H9 (cell line): ENCODE measurements around the gene HPSE. TPM values are rescaled to one million over a fixed set of nuclear protein-coding genes. Genes with fewer than 3 reads are reported as not detected.

Experiments used
- DNase-seq: peaks from one replicate; pipeline ENCODE4 v3.0.0-alpha.2; 2017
- H2AFZ ChIP-seq: one replicate; pipeline ENCODE4 v1.6.1; 2013; ENCODE audit warnings: mild to moderate bottlenecking, low read length, control low read depth, moderate library complexity
- H2AK5ac ChIP-seq: 2 replicates; pipeline ENCODE4 v1.6.1; 2013; ENCODE audit warnings: low read length, control low read depth, mixed read lengths; ENCODE audit not compliant: insufficient read length
- H2BK120ac ChIP-seq: one replicate; pipeline ENCODE4 v1.6.1; 2013; ENCODE audit warnings: low read depth, mild to moderate bottlenecking, low read length, control low read depth, inconsistent platforms; ENCODE audit not compliant: poor library complexity, severe bottlenecking
- H2BK12ac ChIP-seq: 2 replicates; pipeline ENCODE4 v1.6.1; 2013; ENCODE audit warnings: low read length, control low read depth, mixed read lengths, low read depth; ENCODE audit not compliant: insufficient read length
- H2BK15ac ChIP-seq: 2 replicates; pipeline ENCODE4 v1.6.1; 2013; ENCODE audit warnings: low read depth, low read length, control low read depth
- H2BK20ac ChIP-seq: one replicate; pipeline ENCODE4 v1.6.1; 2013; ENCODE audit warnings: low read depth, mild to moderate bottlenecking, low read length, control low read depth, inconsistent platforms; ENCODE audit not compliant: poor library complexity, severe bottlenecking
- H2BK5ac ChIP-seq: 2 replicates; pipeline ENCODE4 v1.6.1; 2013; ENCODE audit warnings: low read length, control low read depth, mixed read lengths; ENCODE audit not compliant: insufficient read length
- H3K14ac ChIP-seq: 2 replicates; pipeline ENCODE4 v1.6.1; 2013; ENCODE audit warnings: low read length, control low read depth; ENCODE audit not compliant: insufficient read depth
- H3K18ac ChIP-seq: 2 replicates; pipeline ENCODE4 v1.6.1; 2013; ENCODE audit warnings: low read depth, mild to moderate bottlenecking, mixed read lengths, low read length, control low read depth; ENCODE audit not compliant: insufficient read length
- H3K23ac ChIP-seq: 2 replicates; pipeline ENCODE4 v1.6.1; 2013; ENCODE audit warnings: low read length, control low read depth, mixed read lengths, low read depth; ENCODE audit not compliant: insufficient read length
- H3K23me2 ChIP-seq: 2 replicates; pipeline ENCODE4 v1.6.1; 2013; ENCODE audit warnings: low read depth, mild to moderate bottlenecking, mixed read lengths, low read length, control low read depth; ENCODE audit not compliant: insufficient read length, poor library complexity, severe bottlenecking
- H3K27ac ChIP-seq: 2 replicates; pipeline ENCODE4 v1.5.1; 2013; ENCODE audit warnings: low read length, control low read depth, mixed read lengths, low read depth; ENCODE audit not compliant: insufficient read length
- H3K27me3 ChIP-seq: 2 replicates; pipeline ENCODE4 v1.6.1; 2013; ENCODE audit warnings: low read length, control low read depth, inconsistent platforms; ENCODE audit not compliant: insufficient read depth
- H3K4ac ChIP-seq: 2 replicates; pipeline ENCODE4 v1.6.1; 2013; ENCODE audit warnings: low read depth, mild to moderate bottlenecking, control low read depth, inconsistent platforms, low read length, moderate library complexity
- H3K4me1 ChIP-seq: 2 replicates; pipeline ENCODE4 v1.6.1; 2013; ENCODE audit warnings: low read length, control low read depth, inconsistent platforms; ENCODE audit not compliant: insufficient read depth
- H3K4me2 ChIP-seq: 2 replicates; pipeline ENCODE4 v1.6.1; 2013; ENCODE audit warnings: low read length, control low read depth, mixed read lengths; ENCODE audit not compliant: insufficient read length, insufficient read depth
- H3K56ac ChIP-seq: 2 replicates; pipeline ENCODE4 v1.6.1; 2013; ENCODE audit warnings: low read depth, mild to moderate bottlenecking, mixed read lengths, low read length, control low read depth; ENCODE audit not compliant: insufficient read length
- H3K79me1 ChIP-seq: 2 replicates; pipeline ENCODE4 v1.6.1; 2013; ENCODE audit warnings: low read depth, mild to moderate bottlenecking, moderate library complexity, low read length, control low read depth, inconsistent platforms; ENCODE audit not compliant: insufficient read depth, poor library complexity, severe bottlenecking
- H3K79me2 ChIP-seq: 2 replicates; pipeline ENCODE4 v1.6.1; 2013; ENCODE audit warnings: low read length, control low read depth, inconsistent platforms; ENCODE audit not compliant: insufficient read depth
- H3K9ac ChIP-seq: 2 replicates; pipeline ENCODE4 v1.6.1; 2013; ENCODE audit warnings: low read length, control low read depth, mixed read lengths; ENCODE audit not compliant: insufficient read length; ENCODE audit errors: extremely low read depth
- H3K9me3 ChIP-seq: one replicate; pipeline ENCODE4 v1.6.1; 2013; ENCODE audit warnings: low read depth, low read length, inconsistent platforms; ENCODE audit not compliant: control insufficient read depth
- H3T11ph ChIP-seq: one replicate; pipeline ENCODE4 v1.6.1; 2013; ENCODE audit warnings: mild to moderate bottlenecking, low read length, control low read depth, inconsistent platforms
- H4K20me1 ChIP-seq: one replicate; pipeline ENCODE4 v1.6.1; 2013; ENCODE audit not compliant: control insufficient read depth, insufficient read length, insufficient read depth
- H4K5ac ChIP-seq: 2 replicates; pipeline ENCODE4 v1.6.1; 2013; ENCODE audit warnings: low read depth, mild to moderate bottlenecking, mixed read lengths, low read length, control low read depth; ENCODE audit not compliant: insufficient read length
- H4K8ac ChIP-seq: replicated peaks from 2 replicates; pipeline ENCODE4 v1.6.1; 2013; ENCODE audit warnings: low read length, control low read depth, mixed read lengths, low read depth; ENCODE audit not compliant: insufficient read length
- H4K91ac ChIP-seq: 2 replicates; pipeline ENCODE4 v1.6.1; 2013; ENCODE audit warnings: low read depth, mild to moderate bottlenecking, moderate library complexity, mixed read lengths, low read length, control low read depth; ENCODE audit not compliant: insufficient read length
- H3K27ac Mint-ChIP-seq, 3 experiments: 2 replicates in 2 of 3; 3 replicates in 1 of 3; pipeline ENCODE4 v1.8.0; 2020 to 2021; ENCODE audit warnings: mixed read lengths in 3 of 3, mild to moderate bottlenecking in 1 of 3, moderate library complexity in 1 of 3
- H3K27me3 Mint-ChIP-seq: 2 replicates; pipeline ENCODE4 v1.8.0; 2021; ENCODE audit warnings: low read depth, mild to moderate bottlenecking, moderate library complexity, mixed read lengths
- H3K36me3 Mint-ChIP-seq, 3 experiments: 2 replicates in 2 of 3; 3 replicates in 1 of 3; pipeline ENCODE4 v1.8.0; 2020 to 2021; ENCODE audit warnings: low read depth in 3 of 3, mixed read lengths in 3 of 3; ENCODE audit not compliant: insufficient read depth in 1 of 3
- H3K4me1 Mint-ChIP-seq, 2 experiments: 2 replicates each; pipeline ENCODE4 v1.8.0; 2020; ENCODE audit warnings: mixed read lengths in 2 of 2
- H3K4me3 Mint-ChIP-seq, 2 experiments: 2 replicates in 1 of 2; 3 replicates in 1 of 2; pipeline ENCODE4 v1.8.0; 2020 to 2021; ENCODE audit warnings: mild to moderate bottlenecking in 2 of 2, mixed read lengths in 2 of 2, moderate library complexity in 1 of 2
- H3K9me3 Mint-ChIP-seq, 2 experiments: 2 replicates in 1 of 2; 3 replicates in 1 of 2; pipeline ENCODE4 v1.8.0; 2020; ENCODE audit warnings: mild to moderate bottlenecking in 2 of 2, mixed read lengths in 2 of 2, moderate library complexity in 1 of 2
- WGBS: extraction: QIAGEN DNeasy Blood & Tissue Kit; methylation state at CpG from one replicate; pipeline ENCODE4 v1.1.7; 2013; ENCODE audit warnings: missing lambda C conversion rate, low lambda C conversion rate, mixed read lengths; ENCODE audit not compliant: insufficient read length; ENCODE audit errors: extremely low coverage; 5-methylcytosine and 5-hydroxymethylcytosine counted together
- total RNA-seq: library from RNA; stranded (reverse); gene quantifications from 2 replicates; pipeline ENCODE4 v1.2.1, GENCODE V29; 2021
- TF ChIP-seq, protein P1 (sequence below): fragments of 200-600 bp; sonication (generic); conservative IDR thresholded peaks from 3 replicates; pipeline ENCODE4 v1.8.0; 2021; ENCODE audit warnings: antibody characterized with exemption, mild to moderate bottlenecking

The HPSE gene
- total RNA-seq, 1 experiment from 2014 or later = 2.0 TPM

DNA sequence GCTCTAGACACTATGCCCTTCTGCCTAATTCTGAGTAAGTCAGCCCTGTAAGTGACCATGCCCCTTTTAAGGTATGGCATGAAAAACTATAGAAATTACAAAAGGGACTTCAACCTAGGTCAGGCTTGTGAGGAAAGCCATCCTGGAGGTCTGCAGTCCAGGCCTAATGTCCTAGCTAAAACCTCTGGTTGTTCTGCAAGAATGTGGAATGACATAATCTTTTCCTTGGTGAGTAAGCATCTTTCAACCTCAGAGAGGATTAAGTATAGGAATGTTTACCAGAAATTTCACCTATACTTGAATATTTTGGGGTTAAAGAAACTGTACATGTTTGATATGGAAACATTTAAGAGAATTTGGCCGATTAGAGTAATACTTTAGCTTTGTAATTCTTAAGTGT lies 23.8 kb upstream of the HPSE start:
- peaks cover 13% of the 10 kb centered on the region in 2 experiments for H3K4me1 Mint-ChIP-seq
- no CpG with 5 or more reads among the region's 1 CpG for WGBS

More for the DNA sequence above, 23.8 kb upstream of the HPSE start:
- H3K4me1 ChIP-seq = peaks cover 2% of the 10 kb centered on the region
- H4K20me1 ChIP-seq = no peaks in the 10 kb centered on the region
- TF ChIP-seq, protein P1, sequence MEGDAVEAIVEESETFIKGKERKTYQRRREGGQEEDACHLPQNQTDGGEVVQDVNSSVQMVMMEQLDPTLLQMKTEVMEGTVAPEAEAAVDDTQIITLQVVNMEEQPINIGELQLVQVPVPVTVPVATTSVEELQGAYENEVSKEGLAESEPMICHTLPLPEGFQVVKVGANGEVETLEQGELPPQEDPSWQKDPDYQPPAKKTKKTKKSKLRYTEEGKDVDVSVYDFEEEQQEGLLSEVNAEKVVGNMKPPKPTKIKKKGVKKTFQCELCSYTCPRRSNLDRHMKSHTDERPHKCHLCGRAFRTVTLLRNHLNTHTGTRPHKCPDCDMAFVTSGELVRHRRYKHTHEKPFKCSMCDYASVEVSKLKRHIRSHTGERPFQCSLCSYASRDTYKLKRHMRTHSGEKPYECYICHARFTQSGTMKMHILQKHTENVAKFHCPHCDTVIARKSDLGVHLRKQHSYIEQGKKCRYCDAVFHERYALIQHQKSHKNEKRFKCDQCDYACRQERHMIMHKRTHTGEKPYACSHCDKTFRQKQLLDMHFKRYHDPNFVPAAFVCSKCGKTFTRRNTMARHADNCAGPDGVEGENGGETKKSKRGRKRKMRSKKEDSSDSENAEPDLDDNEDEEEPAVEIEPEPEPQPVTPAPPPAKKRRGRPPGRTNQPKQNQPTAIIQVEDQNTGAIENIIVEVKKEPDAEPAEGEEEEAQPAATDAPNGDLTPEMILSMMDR = no peak
- no peak overlapping the region for H3K9ac ChIP-seq
- H3K18ac ChIP-seq = no peak overlapping the region
- no peak overlapping the region for H3K4ac ChIP-seq
- no peaks in the 10 kb centered on the region for H3K79me2 ChIP-seq
- no peak overlapping the region for H3K23ac ChIP-seq
- no peaks in the 10 kb centered on the region for H3K79me1 ChIP-seq
- H4K8ac ChIP-seq = no peak overlapping the region
- H3T11ph ChIP-seq = no peak overlapping the region
- H2BK20ac ChIP-seq = no peak overlapping the region
- no peaks in the 10 kb centered on the region for H3K9me3 ChIP-seq
- no peak overlapping the region for H3K27ac ChIP-seq
- H2BK12ac ChIP-seq = no peak overlapping the region
- H4K5ac ChIP-seq = no peak overlapping the region
- H3K4me2 ChIP-seq = no peak overlapping the region
- H3K23me2 ChIP-seq = no peaks in the 10 kb centered on the region
- no peak overlapping the region for H2AK5ac ChIP-seq
- no peak overlapping the region for H3K14ac ChIP-seq
- H4K91ac ChIP-seq = no peak overlapping the region
- H2BK120ac ChIP-seq = no peak overlapping the region
- no peaks in the 10 kb centered on the region for H3K27me3 ChIP-seq
- H2BK5ac ChIP-seq = no peak overlapping the region
- H3K36me3 Mint-ChIP-seq = peaks cover 0 to 2% (median 0%) of the 10 kb centered on the region in 3 experiments; a peak in 2 of 7 replicates
- no peak overlapping the region for H3K56ac ChIP-seq
- H2AFZ ChIP-seq = no peak overlapping the region
- H3K27me3 Mint-ChIP-seq = no peaks in the 10 kb centered on the region
- H3K9me3 Mint-ChIP-seq = peaks cover 4 to 9% of the 10 kb centered on the region in 2 experiments; a peak in 3 of 5 replicates
- no peak for DNase-seq
- no peak overlapping the region for H3K27ac Mint-ChIP-seq
- H2BK15ac ChIP-seq = no peak overlapping the region
- H3K4me3 Mint-ChIP-seq = no peak overlapping the region
